ENCODE measurements around the gene GHITM.

The GHITM gene

GRCh38 chr10:84172467-84173356, 33.4 kb downstream of the GHITM start:
- DNase-seq (ENCODE audit: low read depth) = no peak
- TF ChIP-seq, protein P1, sequence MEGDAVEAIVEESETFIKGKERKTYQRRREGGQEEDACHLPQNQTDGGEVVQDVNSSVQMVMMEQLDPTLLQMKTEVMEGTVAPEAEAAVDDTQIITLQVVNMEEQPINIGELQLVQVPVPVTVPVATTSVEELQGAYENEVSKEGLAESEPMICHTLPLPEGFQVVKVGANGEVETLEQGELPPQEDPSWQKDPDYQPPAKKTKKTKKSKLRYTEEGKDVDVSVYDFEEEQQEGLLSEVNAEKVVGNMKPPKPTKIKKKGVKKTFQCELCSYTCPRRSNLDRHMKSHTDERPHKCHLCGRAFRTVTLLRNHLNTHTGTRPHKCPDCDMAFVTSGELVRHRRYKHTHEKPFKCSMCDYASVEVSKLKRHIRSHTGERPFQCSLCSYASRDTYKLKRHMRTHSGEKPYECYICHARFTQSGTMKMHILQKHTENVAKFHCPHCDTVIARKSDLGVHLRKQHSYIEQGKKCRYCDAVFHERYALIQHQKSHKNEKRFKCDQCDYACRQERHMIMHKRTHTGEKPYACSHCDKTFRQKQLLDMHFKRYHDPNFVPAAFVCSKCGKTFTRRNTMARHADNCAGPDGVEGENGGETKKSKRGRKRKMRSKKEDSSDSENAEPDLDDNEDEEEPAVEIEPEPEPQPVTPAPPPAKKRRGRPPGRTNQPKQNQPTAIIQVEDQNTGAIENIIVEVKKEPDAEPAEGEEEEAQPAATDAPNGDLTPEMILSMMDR (conservative IDR thresholded peaks at IDR 0.05; ENCODE audit: control insufficient read depth, insufficient read depth, low read depth, low read length) = no peak
- H3K4me3 ChIP-seq (ENCODE audit: control insufficient read depth, low read depth, low read length) = no peak overlapping the region

GRCh38 chr10:84173501-84173929, 34.2 kb downstream of the GHITM start, which contains the start of gene GPR15LG:
Gene GPR15LG, plus strand, starts transcription at chr10:84173801. Its CDS starts 51 bp downstream, at chr10:84173852.
- TF ChIP-seq, protein P1 (conservative IDR thresholded peaks at IDR 0.05; ENCODE audit: control insufficient read depth, insufficient read depth, low read depth, low read length) = no peak
- DNase-seq (ENCODE audit: low read depth) = no peak
- H3K4me3 ChIP-seq (ENCODE audit: control insufficient read depth, low read depth, low read length) = no peak within 1 kb of the TSS

DNA sequence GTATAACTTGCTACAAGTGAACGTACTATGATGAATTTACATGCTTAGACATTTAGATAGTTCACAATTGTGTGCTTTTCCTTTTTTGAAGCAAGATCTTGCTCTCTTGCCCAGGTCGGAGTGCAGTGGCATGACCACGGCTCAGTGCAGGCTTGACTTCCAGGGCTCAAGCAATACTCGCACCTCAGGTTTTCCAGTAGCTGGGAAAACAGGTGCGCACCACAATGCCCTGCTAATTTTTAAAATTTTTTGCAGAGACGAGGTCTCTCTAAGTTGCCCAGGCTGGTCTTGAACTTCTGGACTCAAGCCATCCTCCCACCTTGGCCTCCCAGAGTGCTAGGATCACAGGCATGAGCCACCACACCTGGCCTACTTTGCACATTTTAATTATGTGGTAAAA, 36.1 kb downstream of the GHITM start:
- TF ChIP-seq, protein P1 (conservative IDR thresholded peaks at IDR 0.05; ENCODE audit: control insufficient read depth, insufficient read depth, low read depth, low read length) = no peak
- no peak for DNase-seq (ENCODE audit: low read depth)
- no peak overlapping the region for H3K4me3 ChIP-seq (ENCODE audit: control insufficient read depth, low read depth, low read length)

DNA sequence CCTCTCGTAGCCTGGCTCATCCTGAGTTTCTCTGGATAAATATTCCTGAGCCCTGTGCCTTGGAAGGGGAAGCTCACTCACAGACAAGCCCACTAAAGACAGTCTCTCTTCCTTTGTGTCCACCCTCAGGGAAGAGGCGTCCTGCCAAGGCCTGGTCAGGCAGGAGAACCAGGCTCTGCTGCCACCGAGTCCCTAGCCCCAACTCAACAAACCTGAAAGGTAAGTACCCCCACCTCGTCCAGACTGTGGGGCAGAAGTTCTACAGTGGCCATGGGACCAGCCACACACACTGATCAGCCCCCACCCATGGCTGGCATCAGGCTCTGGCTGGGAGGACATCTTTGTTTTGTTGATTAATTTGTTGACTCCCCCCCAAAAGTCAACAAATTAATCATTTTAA, 37.0 kb downstream of the GHITM start:
- TF ChIP-seq, protein P1 (conservative IDR thresholded peaks at IDR 0.05; ENCODE audit: control insufficient read depth, insufficient read depth, low read depth, low read length) = no peak
- DNase-seq (ENCODE audit: low read depth) = no peak
- no peak overlapping the region for H3K4me3 ChIP-seq (ENCODE audit: control insufficient read depth, low read depth, low read length)

GRCh38 chr10:84176836-84177474, 37.6 kb downstream of the GHITM start:
- H3K4me3 ChIP-seq (ENCODE audit: control insufficient read depth, low read depth, low read length) = no peak overlapping the region
- no peak for DNase-seq (ENCODE audit: low read depth)
- TF ChIP-seq, protein P1 (conservative IDR thresholded peaks at IDR 0.05; ENCODE audit: control insufficient read depth, insufficient read depth, low read depth, low read length) = no peak

- DNase-seq (ENCODE audit: low read depth) = no peak
- no peak overlapping the region for H3K4me3 ChIP-seq (ENCODE audit: control insufficient read depth, low read depth, low read length)
- TF ChIP-seq, protein P1 (conservative IDR thresholded peaks at IDR 0.05; ENCODE audit: control insufficient read depth, insufficient read depth, low read depth, low read length) = no peak
Measured at GRCh38 chr10:84177541-84178141, 38.3 kb downstream of the GHITM start.
